Measurements from ENCODE around the gene ATP6V0D1. TPM values are rescaled to one million over a fixed set of nuclear protein-coding genes. Genes with fewer than 3 reads are reported as not detected.
A peak's percentile ranks its signal among the peaks of the same experiment; 100 is the strongest.

The ATP6V0D1 gene
- total and polyA plus RNA-seq, 11 donors = 18.6 to 141 (median 68.5) TPM

DNA sequence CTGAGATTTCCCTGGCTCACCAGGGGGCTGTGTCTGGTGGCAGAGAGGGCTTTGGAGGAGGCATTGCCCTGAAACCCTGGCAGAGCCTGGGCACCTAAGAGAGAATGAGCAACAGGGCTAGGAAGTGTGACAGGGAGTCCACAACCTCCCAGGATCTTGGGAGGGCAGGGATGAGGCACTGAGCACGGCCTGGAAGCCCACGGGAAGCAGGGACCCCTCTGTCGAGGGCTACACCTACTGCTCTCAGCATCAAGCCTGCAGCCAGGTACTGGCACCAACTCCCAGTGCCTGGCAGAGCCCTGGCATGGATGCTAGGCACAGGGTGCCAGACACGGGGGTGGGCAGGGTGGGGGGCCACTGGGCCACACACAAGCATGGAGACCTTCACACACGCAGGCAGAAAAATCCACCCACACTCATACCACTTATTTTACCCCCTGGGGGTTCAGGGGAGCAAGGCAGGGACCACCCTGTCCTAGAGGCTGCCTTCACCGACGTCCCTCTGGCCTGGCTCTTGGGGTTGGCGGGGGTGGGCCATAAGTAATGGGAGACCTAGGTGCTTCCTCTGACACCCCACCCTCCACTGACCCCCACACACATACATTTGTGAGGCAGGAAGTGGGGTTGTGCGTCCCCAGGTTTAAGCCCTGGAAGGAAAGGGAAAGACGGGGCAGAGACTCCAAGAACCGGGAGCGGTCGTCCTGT is 51.0 kb downstream of the ATP6V0D1 start:
- no peak for DNase-seq

GRCh38 chr16:67429053-67429798 is 51.7 kb downstream of the ATP6V0D1 start:
- DNase-seq (no peak), ATAC-seq (no peak)
- Histone ChIP-seq H3K4me3 (no peak overlapping the region), H3K36me3 (no peaks in the 10 kb centered on the region), H3K9me3 (no peaks in the 10 kb centered on the region), H3K4me1 (peaks cover 0 to 44% (median 15%) of the 10 kb centered on the region in 12 donors), H3K27ac (no peak overlapping the region), H3K27me3 (peaks cover 0 to 34% (median 0%) of the 10 kb centered on the region in 9 donors)
- 83 to 100% (median 98%) methylated on average over 3 of the region's 3 CpGs for WGBS, 4 donors
- TF ChIP-seq CTCF (IDR thresholded peaks at IDR 0.05) (no peak), POLR2A (IDR thresholded peaks at IDR 0.05) (no peak)
- intact Hi-C loops (cut with DNase I) = loop anchor here (2.0 to 10.0 kb wide), 6 partner anchors 34 to 86 kb away; no protein-coding TSS in a partner anchor

More for the DNA sequence above, 51.0 kb downstream of the ATP6V0D1 start:
- ATAC-seq = no peak
- TF ChIP-seq CTCF (IDR thresholded peaks at IDR 0.05) = no peak
- TF ChIP-seq POLR2A (IDR thresholded peaks at IDR 0.05) = no peak
- H3K4me3 ChIP-seq = peak overlapping the region; percentile 25 to 62 (median 51)
- intact Hi-C loops (cut with DNase I) = loop anchor here (2.0 to 10.0 kb wide), 6 partner anchors 33 to 85 kb away; no protein-coding TSS in a partner anchor
- H3K9me3 ChIP-seq = no peaks in the 10 kb centered on the region
- peaks cover 0 to 44% (median 15%) of the 10 kb centered on the region in 12 donors for H3K4me1 ChIP-seq
- no peak overlapping the region for H3K27ac ChIP-seq
- peaks cover 0 to 30% (median 0%) of the 10 kb centered on the region in 9 donors for H3K27me3 ChIP-seq
- H3K36me3 ChIP-seq = no peaks in the 10 kb centered on the region
- 47 to 58% (median 53%) methylated on average over 9 to 13 of the region's 13 CpGs for WGBS, 4 donors

DNA sequence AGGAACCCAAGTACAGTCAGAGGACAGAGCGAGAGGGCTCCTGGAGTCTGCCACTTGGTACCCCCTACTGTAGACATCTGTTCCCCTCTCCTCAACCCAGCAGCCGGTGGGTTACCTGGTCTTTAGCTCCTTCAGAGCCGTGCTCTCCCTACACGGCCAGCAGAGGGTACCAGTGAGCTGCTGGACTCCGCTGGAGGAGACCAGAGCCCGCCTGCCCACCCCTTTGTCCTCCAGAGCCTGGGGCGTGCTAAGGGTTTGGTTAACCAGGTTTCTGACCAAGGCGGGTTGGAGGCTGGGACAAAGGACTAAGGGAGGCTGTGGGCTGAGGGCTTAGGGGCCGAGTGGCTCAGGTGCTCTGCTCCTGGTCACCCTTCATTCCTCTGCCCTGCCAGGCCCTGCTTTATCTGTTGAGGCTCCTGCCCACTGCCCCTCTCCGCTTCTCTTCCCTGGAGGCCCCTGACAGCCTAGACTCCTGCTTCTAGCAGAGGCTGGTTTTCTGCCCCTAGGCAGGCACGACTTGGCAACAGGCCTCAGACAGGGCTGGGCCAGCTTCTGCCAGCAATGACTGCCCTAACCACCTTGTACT is 52.7 kb downstream of the ATP6V0D1 start:
- no peak overlapping the region for H3K4me3 ChIP-seq
- no peaks in the 10 kb centered on the region for H3K9me3 ChIP-seq
- ATAC-seq (peak; percentile 55 to 85 (median 78)), DNase-seq (peak; percentile 60 to 82 (median 70))
- intact Hi-C loops (cut with DNase I) = loop anchor here (1.0 to 10.0 kb wide), 8 partner anchors 35 to 87 kb away; no protein-coding TSS in a partner anchor
- H3K36me3 ChIP-seq = no peaks in the 10 kb centered on the region
- H3K27ac ChIP-seq = peak overlapping the region in 1 of 12 donors; percentile 18
- peak; percentile 68 to 92 (median 84) for TF ChIP-seq CTCF (IDR thresholded peaks at IDR 0.05)
- no peak for TF ChIP-seq POLR2A (IDR thresholded peaks at IDR 0.05)
- peaks cover 0 to 35% (median 0%) of the 10 kb centered on the region in 9 donors for H3K27me3 ChIP-seq
- 23 to 30% (median 28%) methylated on average over 10 to 11 of the region's 11 CpGs for WGBS, 4 donors
- peaks cover 0 to 44% (median 15%) of the 10 kb centered on the region in 12 donors for H3K4me1 ChIP-seq
